Uterus (tissue), 2 donors: ENCODE data around the gene SLC8A1.

Experiments
- CTCF ChIP-seq, 4 experiments: fragments of 200-600 bp in 2 of 4; fragments of 450-650 bp in 2 of 4; sonication (generic) in 2 of 4; IDR thresholded peaks; one replicate each; pipeline ENCODE4 v1.5.1; 2016 to 2019; ENCODE audit warnings: antibody characterized with exemption in 4 of 4, mild to moderate bottlenecking in 2 of 4, moderate library complexity in 1 of 4
- POLR2A ChIP-seq, 2 donors: fragments of 450-650 bp; IDR thresholded peaks; one replicate each; pipeline ENCODE4 v1.6.1; 2016; ENCODE audit warnings: antibody characterized with exemption in 2 of 2, mild to moderate bottlenecking in 1 of 2, moderate library complexity in 1 of 2

- TF ChIP-seq CTCF (IDR thresholded peaks at IDR 0.05), result no peak
- no peak for TF ChIP-seq POLR2A (IDR thresholded peaks at IDR 0.05)
Measured at GRCh38 chr2:40274270-40274669, 177.6 kb downstream of the SLC8A1 start.
